Natural killer cell (primary cell): ENCODE data around the gene ETV6. TPM values are rescaled to one million over a fixed set of nuclear protein-coding genes. Genes with fewer than 3 reads are reported as not detected.
"Not testable (repeated sequence)": the region's sequence is repeated elsewhere in the genome, so short reads cannot be mapped to it uniquely, and the experiment has no call there.

Experiments
- ATAC-seq, 3 donors: fragments of 150-1000 bp in 2 of 3; fragments of 200-7000 bp in 1 of 3; cut with Tn5 transposase; 1 replicate in 1 of 3; 2 replicates in 2 of 3; pipeline ENCODE4 v1.10.0; 2021; ENCODE audit warnings: mild to moderate bottlenecking in 2 of 3, moderate library complexity in 2 of 3
- DNase-seq, 2 donors: peaks; one replicate each; pipeline versions ENCODE4 v3.0.0 to v3.0.0-alpha.2; 2013 to 2021; ENCODE audit warnings: mixed read lengths in 1 of 2
- H3K27ac ChIP-seq: one replicate; pipeline ENCODE4 v1.5.1; 2013; ENCODE audit warnings: mild to moderate bottlenecking, low read length
- H3K27me3 ChIP-seq: one replicate; pipeline ENCODE4 v1.6.1; 2013; ENCODE audit warnings: low read length; ENCODE audit not compliant: control insufficient read depth, insufficient read depth
- H3K36me3 ChIP-seq: one replicate; pipeline ENCODE4 v1.6.1; 2013; ENCODE audit warnings: low read length; ENCODE audit not compliant: control insufficient read depth, insufficient read depth
- H3K4me1 ChIP-seq: one replicate; pipeline ENCODE4 v1.6.1; 2013; ENCODE audit warnings: low read length; ENCODE audit not compliant: control insufficient read depth, insufficient read depth
- H3K4me3 ChIP-seq: one replicate; pipeline ENCODE4 v1.5.1; 2013; ENCODE audit warnings: low read length
- H3K9me3 ChIP-seq: one replicate; pipeline ENCODE4 v1.6.1; 2013; ENCODE audit warnings: low read length; ENCODE audit not compliant: control insufficient read depth, insufficient read depth
- H3K27ac Mint-ChIP-seq, 2 donors: one replicate each; pipeline ENCODE4 v1.8.0; 2022; ENCODE audit warnings: mild to moderate bottlenecking in 2 of 2, mixed read lengths in 2 of 2, moderate library complexity in 1 of 2
- H3K27me3 Mint-ChIP-seq, 2 donors: one replicate each; pipeline ENCODE4 v1.8.0; 2022; ENCODE audit warnings: low read depth in 2 of 2, mixed read lengths in 2 of 2
- H3K36me3 Mint-ChIP-seq: one replicate; pipeline ENCODE4 v1.8.0; 2022; ENCODE audit warnings: mixed read lengths
- H3K4me1 Mint-ChIP-seq, 2 donors: one replicate each; pipeline ENCODE4 v1.8.0; 2022; ENCODE audit warnings: mixed read lengths in 2 of 2
- H3K4me3 Mint-ChIP-seq: one replicate; pipeline ENCODE4 v1.8.0; 2022; ENCODE audit warnings: mild to moderate bottlenecking, moderate library complexity, mixed read lengths
- H3K9me3 Mint-ChIP-seq, 2 donors: one replicate each; pipeline ENCODE4 v1.8.0; 2022; ENCODE audit warnings: mixed read lengths in 2 of 2
- WGBS: methylation state at CpG from one replicate; pipeline ENCODE4 v1.1.7; 2013; ENCODE audit warnings: missing lambda C conversion rate; ENCODE audit not compliant: insufficient coverage; 5-methylcytosine and 5-hydroxymethylcytosine counted together
- intact Hi-C: fragments of 100-400 bp; cut with micrococcal nuclease; formaldehyde crosslinking; loops from one replicate; pipeline ENCODE4 v1.14.2; 2022
- total RNA-seq, 4 donors: library from RNA; stranded (reverse); fragments of 120-200 nt in 1 of 4; gene quantifications; one replicate each; pipeline versions ENCODE4 v1.2.3 to v1.2.4, GENCODE V29; 2013 to 2022
- TF ChIP-seq, protein P1 (sequence below): fragments of 200-600 bp; IDR thresholded peaks from one replicate; pipeline ENCODE4 v1.8.0; 2022; ENCODE audit warnings: antibody characterized with exemption

The ETV6 gene
- total RNA-seq, 3 donors from 2014 or later (not counting 1 experiment from before 2014, with no cell fraction given), result 38.9 to 49.5 (median 40.6) TPM

DNA sequence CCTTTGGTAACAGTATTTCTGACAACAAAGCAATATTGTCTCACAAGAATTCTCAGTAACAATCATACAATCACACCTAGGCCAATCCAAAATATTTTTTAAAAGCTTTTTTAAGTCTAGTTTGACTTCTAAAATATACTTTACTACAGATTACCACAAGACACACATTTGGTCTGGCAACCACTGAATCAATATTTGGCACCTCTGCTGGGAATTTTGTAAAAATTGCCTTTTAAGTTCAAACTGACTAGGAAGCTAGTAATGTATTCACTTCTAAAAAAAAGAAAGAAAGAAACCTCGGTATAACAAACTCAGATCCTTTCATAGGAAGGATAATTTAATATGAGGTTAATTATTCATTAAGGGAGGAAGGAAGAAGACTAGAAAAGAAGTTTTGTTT is 18.2 kb upstream of the ETV6 start:
- Histone ChIP-seq H3K36me3 (no peaks in the 10 kb centered on the region), H3K27me3 (no peaks in the 10 kb centered on the region), H3K27ac (no peak overlapping the region), H3K4me3 (no peak overlapping the region), H3K9me3 (peaks cover 3% of the 10 kb centered on the region), H3K4me1 (no peaks in the 10 kb centered on the region)
- Mint-ChIP-seq H3K36me3 (no peaks in the 10 kb centered on the region), H3K4me3 (no peak overlapping the region), H3K4me1 (no peaks in the 10 kb centered on the region), H3K27me3 (peaks cover 3 to 27% of the 10 kb centered on the region in 2 donors), H3K27ac (no peak overlapping the region), H3K9me3 (no peaks in the 10 kb centered on the region)
- TF ChIP-seq, protein P1, sequence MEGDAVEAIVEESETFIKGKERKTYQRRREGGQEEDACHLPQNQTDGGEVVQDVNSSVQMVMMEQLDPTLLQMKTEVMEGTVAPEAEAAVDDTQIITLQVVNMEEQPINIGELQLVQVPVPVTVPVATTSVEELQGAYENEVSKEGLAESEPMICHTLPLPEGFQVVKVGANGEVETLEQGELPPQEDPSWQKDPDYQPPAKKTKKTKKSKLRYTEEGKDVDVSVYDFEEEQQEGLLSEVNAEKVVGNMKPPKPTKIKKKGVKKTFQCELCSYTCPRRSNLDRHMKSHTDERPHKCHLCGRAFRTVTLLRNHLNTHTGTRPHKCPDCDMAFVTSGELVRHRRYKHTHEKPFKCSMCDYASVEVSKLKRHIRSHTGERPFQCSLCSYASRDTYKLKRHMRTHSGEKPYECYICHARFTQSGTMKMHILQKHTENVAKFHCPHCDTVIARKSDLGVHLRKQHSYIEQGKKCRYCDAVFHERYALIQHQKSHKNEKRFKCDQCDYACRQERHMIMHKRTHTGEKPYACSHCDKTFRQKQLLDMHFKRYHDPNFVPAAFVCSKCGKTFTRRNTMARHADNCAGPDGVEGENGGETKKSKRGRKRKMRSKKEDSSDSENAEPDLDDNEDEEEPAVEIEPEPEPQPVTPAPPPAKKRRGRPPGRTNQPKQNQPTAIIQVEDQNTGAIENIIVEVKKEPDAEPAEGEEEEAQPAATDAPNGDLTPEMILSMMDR, result no peak
- WGBS, result no CpG with 5 or more reads among the region's 1 CpG
- intact Hi-C loops, result no loop called here
- ATAC-seq (no peak), DNase-seq (no peak)

GRCh38 chr12:11631881-11632280 is 17.6 kb upstream of the ETV6 start:
- H3K9me3 ChIP-seq, H3K36me3 Mint-ChIP-seq, ATAC-seq: not testable (repeated sequence)

DNA sequence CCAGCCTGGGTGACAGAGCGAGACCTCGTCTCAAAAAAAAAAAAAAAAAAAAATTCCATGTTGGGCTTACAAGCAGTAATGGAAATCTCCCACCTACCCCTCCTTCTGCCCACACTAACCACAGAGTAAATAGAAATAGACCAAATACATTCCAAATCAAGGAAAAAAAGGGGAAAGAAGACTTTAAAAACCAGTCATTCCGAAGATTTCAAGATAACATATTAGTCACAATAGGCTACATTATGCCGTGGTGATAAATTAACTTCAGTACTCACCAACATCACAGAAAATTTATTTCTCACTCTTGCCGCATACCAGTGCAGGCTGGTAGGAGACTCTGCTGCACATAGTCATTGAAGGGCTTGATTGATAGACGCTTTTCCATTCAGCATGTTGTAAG is 15.5 kb upstream of the ETV6 start:
- Mint-ChIP-seq H3K4me3 (no peak overlapping the region), H3K9me3 (no peaks in the 10 kb centered on the region), H3K27ac (no peak overlapping the region), H3K4me1 (no peaks in the 10 kb centered on the region), H3K27me3 (peaks cover 3 to 27% of the 10 kb centered on the region in 2 donors), H3K36me3 (no peaks in the 10 kb centered on the region)
- ATAC-seq, result no peak
- peaks cover 3% of the 10 kb centered on the region for H3K9me3 ChIP-seq
- intact Hi-C loops, result no loop called here
- H3K4me1 ChIP-seq, result no peaks in the 10 kb centered on the region
- WGBS, result 68% methylated on average over 6 of the region's 6 CpGs
- H3K27ac ChIP-seq, result no peak overlapping the region
- H3K36me3 ChIP-seq, result no peaks in the 10 kb centered on the region
- no peaks in the 10 kb centered on the region for H3K27me3 ChIP-seq
- TF ChIP-seq, protein P1, result no peak
- DNase-seq, result no peak
- H3K4me3 ChIP-seq, result no peak overlapping the region

More at GRCh38 chr12:11631881-11632280, 17.6 kb upstream of the ETV6 start:
- H3K27ac ChIP-seq, H3K4me3 ChIP-seq, H3K36me3 ChIP-seq, H3K4me1 ChIP-seq, H3K27ac Mint-ChIP-seq, H3K27me3 ChIP-seq, intact Hi-C loops, H3K4me3 Mint-ChIP-seq, DNase-seq, H3K9me3 Mint-ChIP-seq, H3K4me1 Mint-ChIP-seq: not testable (repeated sequence)
- WGBS, result 95% methylated on average over 6 of the region's 9 CpGs
- peaks cover 3 to 27% of the 10 kb centered on the region in 2 donors for H3K27me3 Mint-ChIP-seq

GRCh38 chr12:11635341-11635740 is 14.1 kb upstream of the ETV6 start:
- no peaks in the 10 kb centered on the region for H3K27me3 ChIP-seq
- Mint-ChIP-seq H3K9me3 (no peaks in the 10 kb centered on the region), H3K27me3 (peaks cover 3 to 20% of the 10 kb centered on the region in 2 donors), H3K36me3 (no peaks in the 10 kb centered on the region), H3K4me3 (no peak overlapping the region), H3K4me1 (no peaks in the 10 kb centered on the region), H3K27ac (no peak overlapping the region)
- H3K4me3 ChIP-seq, result no peak overlapping the region
- no peaks in the 10 kb centered on the region for H3K36me3 ChIP-seq
- H3K9me3 ChIP-seq, result peaks cover 3% of the 10 kb centered on the region
- ATAC-seq, result no peak
- TF ChIP-seq, protein P1, result no peak
- intact Hi-C loops, result no loop called here
- H3K27ac ChIP-seq, result no peak overlapping the region
- WGBS, result 92% methylated on average over 2 of the region's 2 CpGs
- DNase-seq, result no peak
- H3K4me1 ChIP-seq, result no peaks in the 10 kb centered on the region
